Measurements from ENCODE around the gene FHAD1. TPM values are rescaled to one million over a fixed set of nuclear protein-coding genes. Genes with fewer than 3 reads are reported as not detected.

FHAD1 gene
- total RNA-seq, 3 donors from 2014 or later (not counting 1 experiment from before 2014, with no cell fraction given): 0.72 to 1.9 (median 1.7) TPM

- TF ChIP-seq CTCF (IDR thresholded peaks at IDR 0.05): no peak
- no peak overlapping the region for H3K4me3 ChIP-seq (ENCODE audit: low read length)
- 84% methylated on average over 6 of the region's 7 CpGs for WGBS (ENCODE audit: insufficient coverage)
These were observed 35.9 kb downstream of the FHAD1 start for GRCh38 chr1:15282810-15283474.

GRCh38 chr1:15283526-15283925 lies 36.5 kb downstream of the FHAD1 start:
- H3K36me3 ChIP-seq (ENCODE audit: control insufficient read depth, insufficient read depth, low read length): no peaks in the 10 kb centered on the region
- H3K4me1 ChIP-seq (ENCODE audit: control insufficient read depth, insufficient read depth, low read length): no peaks in the 10 kb centered on the region
- TF ChIP-seq CTCF (IDR thresholded peaks at IDR 0.05): no peak
- no peaks in the 10 kb centered on the region for H3K27me3 ChIP-seq (ENCODE audit: control insufficient read depth, insufficient read depth, low read length)
- Mint-ChIP-seq H3K9me3 (no peaks in the 10 kb centered on the region), H3K4me3 (no peak overlapping the region), H3K4me1 (no peaks in the 10 kb centered on the region), H3K27me3 (ENCODE audit: low read depth in 2 of 2) (peaks cover 2 to 14% of the 10 kb centered on the region in 2 donors), H3K36me3 (no peaks in the 10 kb centered on the region), H3K27ac (no peak overlapping the region)
- WGBS (ENCODE audit: insufficient coverage): 73% methylated on average over 2 of the region's 2 CpGs
- no peak overlapping the region for H3K4me3 ChIP-seq (ENCODE audit: low read length)
- no peaks in the 10 kb centered on the region for H3K9me3 ChIP-seq (ENCODE audit: control insufficient read depth, insufficient read depth, low read length)
- ATAC-seq (no peak), DNase-seq (no peak)
- H3K27ac ChIP-seq (ENCODE audit: low read length): no peak overlapping the region
- intact Hi-C loops (cut with micrococcal nuclease): no loop called here

More at GRCh38 chr1:15282810-15283474, 35.9 kb downstream of the FHAD1 start:
- Mint-ChIP-seq H3K4me1 (no peaks in the 10 kb centered on the region), H3K9me3 (no peaks in the 10 kb centered on the region), H3K4me3 (no peak overlapping the region), H3K27ac (no peak overlapping the region), H3K27me3 (ENCODE audit: low read depth in 2 of 2) (peaks cover 2 to 14% of the 10 kb centered on the region in 2 donors), H3K36me3 (no peaks in the 10 kb centered on the region)
- intact Hi-C loops (cut with micrococcal nuclease): no loop called here
- no peaks in the 10 kb centered on the region for H3K9me3 ChIP-seq (ENCODE audit: control insufficient read depth, insufficient read depth, low read length)
- ATAC-seq: no peak
- no peak for DNase-seq
- H3K36me3 ChIP-seq (ENCODE audit: control insufficient read depth, insufficient read depth, low read length): no peaks in the 10 kb centered on the region
- no peaks in the 10 kb centered on the region for H3K27me3 ChIP-seq (ENCODE audit: control insufficient read depth, insufficient read depth, low read length)
- no peak overlapping the region for H3K27ac ChIP-seq (ENCODE audit: low read length)
- H3K4me1 ChIP-seq (ENCODE audit: control insufficient read depth, insufficient read depth, low read length): no peaks in the 10 kb centered on the region

- H3K27ac Mint-ChIP-seq: no peak overlapping the region
- H3K27me3 Mint-ChIP-seq (ENCODE audit: low read depth in 2 of 2): peaks cover 2 to 14% of the 10 kb centered on the region in 2 donors
- no peaks in the 10 kb centered on the region for H3K36me3 Mint-ChIP-seq
- no peaks in the 10 kb centered on the region for H3K4me1 Mint-ChIP-seq
- no peaks in the 10 kb centered on the region for H3K36me3 ChIP-seq (ENCODE audit: control insufficient read depth, insufficient read depth, low read length)
- no peak overlapping the region for H3K4me3 ChIP-seq (ENCODE audit: low read length)
- intact Hi-C loops (cut with micrococcal nuclease): no loop called here
- H3K4me1 ChIP-seq (ENCODE audit: control insufficient read depth, insufficient read depth, low read length): no peaks in the 10 kb centered on the region
- no peak overlapping the region for H3K27ac ChIP-seq (ENCODE audit: low read length)
- 79% methylated on average over 4 of the region's 4 CpGs for WGBS (ENCODE audit: insufficient coverage)
- no peak for ATAC-seq
- no peaks in the 10 kb centered on the region for H3K9me3 Mint-ChIP-seq
- DNase-seq: no peak
- H3K27me3 ChIP-seq (ENCODE audit: control insufficient read depth, insufficient read depth, low read length): no peaks in the 10 kb centered on the region
- H3K4me3 Mint-ChIP-seq: no peak overlapping the region
- H3K9me3 ChIP-seq (ENCODE audit: control insufficient read depth, insufficient read depth, low read length): no peaks in the 10 kb centered on the region
- TF ChIP-seq CTCF (IDR thresholded peaks at IDR 0.05): no peak
These were observed 39.4 kb downstream of the FHAD1 start for GRCh38 chr1:15286452-15286851.
